H9 (cell line): Measurements from ENCODE around the gene TMEM60. TPM values are rescaled to one million over a fixed set of nuclear protein-coding genes. Genes with fewer than 3 reads are reported as not detected.

ENCODE experiments used
- DNase-seq: peaks from one replicate; pipeline ENCODE4 v3.0.0-alpha.2; 2017
- H2AFZ ChIP-seq: one replicate; pipeline ENCODE4 v1.6.1; 2013; ENCODE audit warnings: mild to moderate bottlenecking, low read length, control low read depth, moderate library complexity
- H2AK5ac ChIP-seq: 2 replicates; pipeline ENCODE4 v1.6.1; 2013; ENCODE audit warnings: low read length, control low read depth, mixed read lengths; ENCODE audit not compliant: insufficient read length
- H2BK120ac ChIP-seq: one replicate; pipeline ENCODE4 v1.6.1; 2013; ENCODE audit warnings: low read depth, mild to moderate bottlenecking, low read length, control low read depth, inconsistent platforms; ENCODE audit not compliant: poor library complexity, severe bottlenecking
- H2BK12ac ChIP-seq: 2 replicates; pipeline ENCODE4 v1.6.1; 2013; ENCODE audit warnings: low read length, control low read depth, mixed read lengths, low read depth; ENCODE audit not compliant: insufficient read length
- H2BK15ac ChIP-seq: 2 replicates; pipeline ENCODE4 v1.6.1; 2013; ENCODE audit warnings: low read depth, low read length, control low read depth
- H2BK20ac ChIP-seq: one replicate; pipeline ENCODE4 v1.6.1; 2013; ENCODE audit warnings: low read depth, mild to moderate bottlenecking, low read length, control low read depth, inconsistent platforms; ENCODE audit not compliant: poor library complexity, severe bottlenecking
- H2BK5ac ChIP-seq: 2 replicates; pipeline ENCODE4 v1.6.1; 2013; ENCODE audit warnings: low read length, control low read depth, mixed read lengths; ENCODE audit not compliant: insufficient read length
- H3K14ac ChIP-seq: 2 replicates; pipeline ENCODE4 v1.6.1; 2013; ENCODE audit warnings: low read length, control low read depth; ENCODE audit not compliant: insufficient read depth
- H3K18ac ChIP-seq: 2 replicates; pipeline ENCODE4 v1.6.1; 2013; ENCODE audit warnings: low read depth, mild to moderate bottlenecking, mixed read lengths, low read length, control low read depth; ENCODE audit not compliant: insufficient read length
- H3K23ac ChIP-seq: 2 replicates; pipeline ENCODE4 v1.6.1; 2013; ENCODE audit warnings: low read length, control low read depth, mixed read lengths, low read depth; ENCODE audit not compliant: insufficient read length
- H3K23me2 ChIP-seq: 2 replicates; pipeline ENCODE4 v1.6.1; 2013; ENCODE audit warnings: low read depth, mild to moderate bottlenecking, mixed read lengths, low read length, control low read depth; ENCODE audit not compliant: insufficient read length, poor library complexity, severe bottlenecking
- H3K27ac ChIP-seq: 2 replicates; pipeline ENCODE4 v1.5.1; 2013; ENCODE audit warnings: low read length, control low read depth, mixed read lengths, low read depth; ENCODE audit not compliant: insufficient read length
- H3K27me3 ChIP-seq: 2 replicates; pipeline ENCODE4 v1.6.1; 2013; ENCODE audit warnings: low read length, control low read depth, inconsistent platforms; ENCODE audit not compliant: insufficient read depth
- H3K4ac ChIP-seq: 2 replicates; pipeline ENCODE4 v1.6.1; 2013; ENCODE audit warnings: low read depth, mild to moderate bottlenecking, control low read depth, inconsistent platforms, low read length, moderate library complexity
- H3K4me1 ChIP-seq: 2 replicates; pipeline ENCODE4 v1.6.1; 2013; ENCODE audit warnings: low read length, control low read depth, inconsistent platforms; ENCODE audit not compliant: insufficient read depth
- H3K4me2 ChIP-seq: 2 replicates; pipeline ENCODE4 v1.6.1; 2013; ENCODE audit warnings: low read length, control low read depth, mixed read lengths; ENCODE audit not compliant: insufficient read length, insufficient read depth
- H3K56ac ChIP-seq: 2 replicates; pipeline ENCODE4 v1.6.1; 2013; ENCODE audit warnings: low read depth, mild to moderate bottlenecking, mixed read lengths, low read length, control low read depth; ENCODE audit not compliant: insufficient read length
- H3K79me1 ChIP-seq: 2 replicates; pipeline ENCODE4 v1.6.1; 2013; ENCODE audit warnings: low read depth, mild to moderate bottlenecking, moderate library complexity, low read length, control low read depth, inconsistent platforms; ENCODE audit not compliant: insufficient read depth, poor library complexity, severe bottlenecking
- H3K79me2 ChIP-seq: 2 replicates; pipeline ENCODE4 v1.6.1; 2013; ENCODE audit warnings: low read length, control low read depth, inconsistent platforms; ENCODE audit not compliant: insufficient read depth
- H3K9ac ChIP-seq: 2 replicates; pipeline ENCODE4 v1.6.1; 2013; ENCODE audit warnings: low read length, control low read depth, mixed read lengths; ENCODE audit not compliant: insufficient read length; ENCODE audit errors: extremely low read depth
- H3K9me3 ChIP-seq: one replicate; pipeline ENCODE4 v1.6.1; 2013; ENCODE audit warnings: low read depth, low read length, inconsistent platforms; ENCODE audit not compliant: control insufficient read depth
- H3T11ph ChIP-seq: one replicate; pipeline ENCODE4 v1.6.1; 2013; ENCODE audit warnings: mild to moderate bottlenecking, low read length, control low read depth, inconsistent platforms
- H4K20me1 ChIP-seq: one replicate; pipeline ENCODE4 v1.6.1; 2013; ENCODE audit not compliant: control insufficient read depth, insufficient read length, insufficient read depth
- H4K5ac ChIP-seq: 2 replicates; pipeline ENCODE4 v1.6.1; 2013; ENCODE audit warnings: low read depth, mild to moderate bottlenecking, mixed read lengths, low read length, control low read depth; ENCODE audit not compliant: insufficient read length
- H4K8ac ChIP-seq: replicated peaks from 2 replicates; pipeline ENCODE4 v1.6.1; 2013; ENCODE audit warnings: low read length, control low read depth, mixed read lengths, low read depth; ENCODE audit not compliant: insufficient read length
- H4K91ac ChIP-seq: 2 replicates; pipeline ENCODE4 v1.6.1; 2013; ENCODE audit warnings: low read depth, mild to moderate bottlenecking, moderate library complexity, mixed read lengths, low read length, control low read depth; ENCODE audit not compliant: insufficient read length
- H3K27ac Mint-ChIP-seq, 3 experiments: 2 replicates in 2 of 3; 3 replicates in 1 of 3; pipeline ENCODE4 v1.8.0; 2020 to 2021; ENCODE audit warnings: mixed read lengths in 3 of 3, mild to moderate bottlenecking in 1 of 3, moderate library complexity in 1 of 3
- H3K27me3 Mint-ChIP-seq: 2 replicates; pipeline ENCODE4 v1.8.0; 2021; ENCODE audit warnings: low read depth, mild to moderate bottlenecking, moderate library complexity, mixed read lengths
- H3K36me3 Mint-ChIP-seq, 3 experiments: 2 replicates in 2 of 3; 3 replicates in 1 of 3; pipeline ENCODE4 v1.8.0; 2020 to 2021; ENCODE audit warnings: low read depth in 3 of 3, mixed read lengths in 3 of 3; ENCODE audit not compliant: insufficient read depth in 1 of 3
- H3K4me1 Mint-ChIP-seq, 2 experiments: 2 replicates each; pipeline ENCODE4 v1.8.0; 2020; ENCODE audit warnings: mixed read lengths in 2 of 2
- H3K4me3 Mint-ChIP-seq, 2 experiments: 2 replicates in 1 of 2; 3 replicates in 1 of 2; pipeline ENCODE4 v1.8.0; 2020 to 2021; ENCODE audit warnings: mild to moderate bottlenecking in 2 of 2, mixed read lengths in 2 of 2, moderate library complexity in 1 of 2
- H3K9me3 Mint-ChIP-seq, 2 experiments: 2 replicates in 1 of 2; 3 replicates in 1 of 2; pipeline ENCODE4 v1.8.0; 2020; ENCODE audit warnings: mild to moderate bottlenecking in 2 of 2, mixed read lengths in 2 of 2, moderate library complexity in 1 of 2
- WGBS: extraction: QIAGEN DNeasy Blood & Tissue Kit; methylation state at CpG from one replicate; pipeline ENCODE4 v1.1.7; 2013; ENCODE audit warnings: missing lambda C conversion rate, low lambda C conversion rate, mixed read lengths; ENCODE audit not compliant: insufficient read length; ENCODE audit errors: extremely low coverage; 5-methylcytosine and 5-hydroxymethylcytosine counted together
- total RNA-seq: library from RNA; stranded (reverse); gene quantifications from 2 replicates; pipeline ENCODE4 v1.2.1, GENCODE V29; 2021
- TF ChIP-seq, protein P1 (sequence below): fragments of 200-600 bp; sonication (generic); conservative IDR thresholded peaks from 3 replicates; pipeline ENCODE4 v1.8.0; 2021; ENCODE audit warnings: antibody characterized with exemption, mild to moderate bottlenecking

The TMEM60 gene
- total RNA-seq, 1 experiment from 2014 or later = 14.3 TPM

DNA sequence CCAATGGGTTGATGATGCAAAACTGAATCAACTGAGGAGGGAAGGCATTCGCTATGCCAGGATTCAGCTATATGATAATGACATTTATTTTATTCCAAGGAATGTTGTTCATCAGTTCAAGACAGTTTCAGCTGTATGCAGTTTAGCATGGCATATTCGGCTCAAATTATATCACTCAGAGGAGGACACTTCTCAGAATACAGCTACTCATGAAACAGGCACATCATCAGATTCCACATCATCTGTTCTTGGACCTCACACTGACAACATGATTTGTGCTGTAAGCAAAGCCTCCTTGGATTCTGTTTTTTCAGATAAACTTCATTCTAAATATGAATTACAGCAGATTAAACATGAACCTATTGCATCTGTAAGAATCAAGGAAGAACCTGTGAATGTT lies 19.7 kb downstream of the TMEM60 start:
- Histone ChIP-seq H3K56ac (no peak overlapping the region), H4K8ac (no peak overlapping the region), H4K20me1 (no peaks in the 10 kb centered on the region), H3K9ac (no peak overlapping the region), H4K91ac (no peak overlapping the region), H3K27me3 (no peaks in the 10 kb centered on the region), H2BK15ac (no peak overlapping the region), H4K5ac (no peak overlapping the region), H2AK5ac (no peak overlapping the region), H3K4me2 (no peak overlapping the region), H3K79me1 (no peaks in the 10 kb centered on the region), H3K23me2 (no peaks in the 10 kb centered on the region), H2BK5ac (no peak overlapping the region), H3K4me1 (no peaks in the 10 kb centered on the region), H3K9me3 (no peaks in the 10 kb centered on the region), H3K23ac (no peak overlapping the region), H2BK120ac (no peak overlapping the region), H3T11ph (no peak overlapping the region), H2BK12ac (no peak overlapping the region), H2AFZ (no peak overlapping the region), H2BK20ac (no peak overlapping the region), H3K4ac (no peak overlapping the region), H3K79me2 (no peaks in the 10 kb centered on the region), H3K14ac (no peak overlapping the region), H3K27ac (no peak overlapping the region), H3K18ac (no peak overlapping the region)
- Mint-ChIP-seq H3K4me3 (no peak overlapping the region), H3K36me3 (peaks cover 23 to 44% (median 38%) of the 10 kb centered on the region in 3 experiments; a peak in 6 of 7 replicates), H3K27me3 (no peaks in the 10 kb centered on the region), H3K4me1 (no peaks in the 10 kb centered on the region), H3K27ac (no peak overlapping the region), H3K9me3 (no peaks in the 10 kb centered on the region; a peak in 2 of 5 replicates)
- TF ChIP-seq, protein P1, sequence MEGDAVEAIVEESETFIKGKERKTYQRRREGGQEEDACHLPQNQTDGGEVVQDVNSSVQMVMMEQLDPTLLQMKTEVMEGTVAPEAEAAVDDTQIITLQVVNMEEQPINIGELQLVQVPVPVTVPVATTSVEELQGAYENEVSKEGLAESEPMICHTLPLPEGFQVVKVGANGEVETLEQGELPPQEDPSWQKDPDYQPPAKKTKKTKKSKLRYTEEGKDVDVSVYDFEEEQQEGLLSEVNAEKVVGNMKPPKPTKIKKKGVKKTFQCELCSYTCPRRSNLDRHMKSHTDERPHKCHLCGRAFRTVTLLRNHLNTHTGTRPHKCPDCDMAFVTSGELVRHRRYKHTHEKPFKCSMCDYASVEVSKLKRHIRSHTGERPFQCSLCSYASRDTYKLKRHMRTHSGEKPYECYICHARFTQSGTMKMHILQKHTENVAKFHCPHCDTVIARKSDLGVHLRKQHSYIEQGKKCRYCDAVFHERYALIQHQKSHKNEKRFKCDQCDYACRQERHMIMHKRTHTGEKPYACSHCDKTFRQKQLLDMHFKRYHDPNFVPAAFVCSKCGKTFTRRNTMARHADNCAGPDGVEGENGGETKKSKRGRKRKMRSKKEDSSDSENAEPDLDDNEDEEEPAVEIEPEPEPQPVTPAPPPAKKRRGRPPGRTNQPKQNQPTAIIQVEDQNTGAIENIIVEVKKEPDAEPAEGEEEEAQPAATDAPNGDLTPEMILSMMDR = no peak
- WGBS = no CpG with 5 or more reads among the region's 2 CpGs
- DNase-seq = no peak
